Erythroblast (primary cell): Measurements from ENCODE around the gene LCA5L.
"Not testable (repeated sequence)": the region's sequence is repeated elsewhere in the genome, so short reads cannot be mapped to it uniquely, and the experiment has no call there.

Experiments
- DNase-seq, 2 experiments: peaks; one replicate each; lab custom pipeline; 2025; lab: John Stamatoyannopoulos, UW
- GATA1 ChIP-seq: IDR thresholded peaks from 2 replicates; pipeline ENCODE4 v1.6.1; 2011; ENCODE audit warnings: low read depth, mild to moderate bottlenecking, control low read depth, low read length, moderate library complexity
- POLR2A ChIP-seq: IDR thresholded peaks from 2 replicates; pipeline ENCODE4 v1.6.1; 2011; ENCODE audit warnings: mild to moderate bottlenecking, low read length

Gene LCA5L

DNA sequence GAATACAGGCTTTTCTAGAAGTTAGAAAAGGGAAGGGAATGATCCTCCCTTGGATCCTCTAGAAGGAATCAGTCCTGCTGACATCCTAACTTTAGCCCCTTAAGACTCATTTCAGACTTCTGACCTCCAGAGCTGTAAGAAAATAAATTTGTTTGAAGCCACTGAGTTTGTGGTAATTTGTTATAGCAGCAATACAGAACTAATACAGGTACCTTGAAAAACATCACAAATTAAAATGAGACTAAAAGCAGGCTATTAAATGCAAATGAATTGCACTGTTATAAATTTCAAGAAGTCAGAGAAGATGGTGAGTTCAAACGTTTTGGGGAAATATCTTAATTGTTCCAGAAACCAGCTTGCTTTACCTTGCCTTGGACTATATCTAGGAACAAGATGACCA lies 6.3 kb downstream of the LCA5L start:
- TF ChIP-seq GATA1 (no peak), POLR2A (no peak)
- no peak for DNase-seq

DNA sequence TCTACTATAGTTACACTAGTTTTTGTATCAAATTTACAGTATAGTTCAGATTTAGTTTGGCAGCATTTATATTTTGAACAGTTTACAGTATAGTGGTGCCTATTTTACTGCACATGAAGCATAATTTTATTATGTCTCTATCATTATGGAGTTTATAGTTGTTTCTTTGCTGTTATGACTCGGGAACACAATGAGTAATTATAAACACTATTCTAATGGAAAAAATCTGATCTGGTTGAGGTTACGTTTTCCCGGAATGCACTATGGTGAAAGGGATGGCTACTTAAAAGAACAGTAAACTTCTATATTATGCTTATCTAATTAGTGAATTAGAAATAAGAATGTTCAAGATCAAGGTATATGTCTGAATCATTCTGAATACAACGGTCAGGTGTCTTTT lies 10.6 kb downstream of the LCA5L start:
- no peak for DNase-seq
- TF ChIP-seq POLR2A (no peak), GATA1 (no peak)

DNA sequence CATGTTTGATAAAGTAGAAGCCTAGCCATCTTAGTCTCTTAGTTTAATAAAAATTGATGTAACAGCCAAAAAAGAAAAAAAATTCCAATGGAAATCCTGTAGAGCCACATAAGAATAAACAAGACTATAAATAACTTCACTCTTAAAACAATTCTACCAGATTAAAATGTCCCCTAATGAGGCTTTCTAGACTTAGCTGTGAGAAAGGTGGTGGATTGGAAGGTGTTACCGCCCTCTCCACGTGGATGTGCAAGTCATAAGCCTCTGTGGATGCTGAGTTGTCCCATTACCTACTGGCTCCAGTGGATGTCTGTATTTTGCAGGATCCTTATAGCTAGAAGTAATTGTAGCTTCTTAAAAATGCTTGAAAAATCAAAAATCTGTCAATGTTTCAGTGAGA lies 14.6 kb downstream of the LCA5L start:
- no peak for TF ChIP-seq POLR2A
- TF ChIP-seq GATA1 = no peak
- no peak for DNase-seq

DNA sequence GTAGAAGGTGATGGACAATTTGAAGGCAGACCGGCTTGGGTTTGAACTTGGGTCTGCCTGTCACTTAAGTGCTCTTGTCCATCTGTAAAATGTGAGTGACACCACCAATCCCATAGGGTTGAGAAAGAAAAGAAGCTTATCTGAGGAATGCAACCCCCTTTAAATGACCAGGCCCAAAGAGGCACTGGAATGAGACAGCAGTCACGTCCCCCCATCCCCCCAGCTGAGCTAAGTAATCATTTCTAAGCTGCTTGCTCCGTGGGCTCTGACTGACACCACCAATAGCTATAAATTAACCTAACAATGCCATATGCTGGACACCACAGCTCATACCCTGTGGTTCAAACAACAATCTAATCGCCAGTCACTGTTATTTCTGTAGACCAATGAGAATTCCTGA lies 15.1 kb downstream of the LCA5L start:
- no peak for DNase-seq
- TF ChIP-seq GATA1 = no peak
- TF ChIP-seq POLR2A = no peak

DNA sequence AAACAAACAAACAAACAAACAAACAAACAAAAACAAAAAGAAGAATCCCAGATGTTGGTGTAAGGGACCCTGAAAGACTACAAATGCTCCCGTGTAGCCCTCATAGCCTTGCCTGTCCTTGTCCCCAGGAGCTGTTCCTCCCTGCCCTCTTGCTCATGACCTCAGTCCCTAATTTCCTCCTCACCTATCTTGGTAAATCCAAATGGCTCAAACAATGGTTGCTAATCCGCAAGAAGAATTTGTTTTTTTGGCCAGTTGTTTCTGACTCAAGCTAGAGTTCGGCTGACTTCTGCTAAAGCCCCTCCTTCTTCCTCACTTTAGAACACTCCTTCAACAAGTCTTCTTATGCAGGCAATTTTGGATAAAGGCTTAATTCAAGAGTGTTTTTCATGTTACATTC lies 15.6 kb downstream of the LCA5L start:
- DNase-seq = no peak
- no peak for TF ChIP-seq GATA1
- TF ChIP-seq POLR2A = no peak

DNA sequence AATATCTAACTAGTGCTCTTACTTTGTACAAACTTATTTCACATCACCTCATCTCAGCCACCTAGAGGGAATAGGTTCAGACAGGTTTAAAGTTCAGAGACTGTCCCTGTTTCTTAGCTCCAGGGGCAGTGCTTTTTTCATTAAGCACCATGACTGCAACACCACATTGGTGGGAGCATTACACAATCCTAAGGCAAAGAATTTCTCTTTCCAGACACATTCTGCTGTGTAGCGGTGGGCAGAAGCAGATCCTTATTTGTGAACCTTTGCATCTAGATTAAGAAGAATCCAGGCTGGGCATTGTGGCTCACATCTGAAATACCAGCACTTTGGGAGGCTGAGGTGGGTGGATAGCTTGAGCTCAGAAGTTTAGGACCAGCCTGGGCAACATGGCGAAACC lies 16.1 kb downstream of the LCA5L start:
- no peak for DNase-seq

DNA sequence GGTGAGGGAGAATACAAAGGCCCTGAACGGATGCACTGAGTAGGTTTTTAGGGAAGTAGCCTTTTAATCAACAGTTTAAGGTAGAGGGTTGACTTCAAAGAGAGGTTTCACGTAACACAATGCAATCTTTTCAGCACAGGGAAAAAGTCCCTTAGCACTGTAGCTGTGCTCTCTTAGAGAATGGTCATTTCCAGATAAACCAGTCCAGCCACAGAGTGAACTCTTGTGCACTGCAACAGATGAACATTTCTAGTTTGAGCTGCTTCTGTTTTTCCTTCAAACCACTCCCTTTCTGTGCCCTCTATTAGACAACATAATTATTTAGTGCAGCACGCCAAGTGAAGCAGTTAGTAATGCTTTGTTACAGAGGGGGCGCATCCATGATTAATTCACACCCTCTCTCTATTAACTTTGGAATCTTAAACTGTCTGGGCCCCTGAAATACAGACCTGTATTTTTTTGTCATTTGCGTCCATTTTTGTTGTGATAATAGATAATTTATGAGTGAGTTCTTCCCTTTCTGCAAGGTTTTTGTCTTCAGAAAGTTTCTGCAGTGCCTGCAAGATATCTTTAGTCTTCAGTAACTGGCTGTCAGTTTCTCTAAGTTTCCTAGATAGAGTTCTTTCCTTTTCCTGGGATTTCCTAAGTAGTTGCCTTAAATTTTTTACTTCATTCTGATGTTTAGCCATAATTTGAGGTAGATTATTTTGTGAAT lies 22.9 kb downstream of the LCA5L start:
- TF ChIP-seq POLR2A (no peak), GATA1 (no peak)

More for the DNA sequence above, 16.1 kb downstream of the LCA5L start:
- TF ChIP-seq POLR2A = no peak
- TF ChIP-seq GATA1 = no peak

DNA sequence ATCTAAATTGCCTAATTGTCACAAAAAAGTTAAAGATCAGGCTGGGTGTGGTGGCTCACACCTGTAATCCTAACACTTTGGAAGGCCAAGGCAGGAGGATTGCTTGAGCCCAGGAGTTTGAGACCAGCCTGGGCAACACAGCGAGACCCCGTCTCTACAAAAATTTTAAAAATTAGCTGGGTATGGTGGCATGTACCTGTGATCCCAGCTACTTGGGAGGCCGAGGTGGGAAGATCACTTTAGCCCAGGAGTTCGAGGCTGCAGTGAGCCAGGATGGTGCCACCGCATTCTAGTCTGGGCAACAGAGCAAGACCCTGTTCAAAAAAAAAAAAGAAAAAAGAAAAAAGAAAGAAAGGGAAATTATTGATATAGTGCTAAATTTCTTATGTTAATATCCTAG lies 26.4 kb downstream of the LCA5L start:
- not testable (repeated sequence) for DNase-seq

More for the DNA sequence above, 22.9 kb downstream of the LCA5L start:
- peak; percentile 7 to 14 for DNase-seq

DNA sequence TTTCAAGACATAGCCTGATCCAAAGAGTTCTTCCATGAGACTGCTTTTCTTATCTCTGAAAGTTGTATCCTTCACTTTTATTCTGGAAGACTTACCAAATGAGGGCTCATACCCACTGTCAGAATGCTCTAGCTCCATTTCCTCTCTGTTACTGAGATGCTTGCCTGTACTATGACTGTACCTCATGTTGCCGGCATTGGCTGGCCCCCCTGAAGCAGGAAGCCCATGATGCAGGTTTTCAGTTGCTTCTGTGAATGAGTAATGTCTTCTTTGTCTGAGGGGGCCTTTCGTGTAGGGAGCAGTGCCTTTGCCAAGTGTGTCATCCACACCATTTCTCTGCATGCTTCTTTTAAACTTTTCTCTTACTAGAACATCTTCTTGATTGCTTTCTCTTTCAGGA lies 39.5 kb downstream of the LCA5L start:
- TF ChIP-seq POLR2A (no peak), GATA1 (no peak)
- DNase-seq = no peak

DNA sequence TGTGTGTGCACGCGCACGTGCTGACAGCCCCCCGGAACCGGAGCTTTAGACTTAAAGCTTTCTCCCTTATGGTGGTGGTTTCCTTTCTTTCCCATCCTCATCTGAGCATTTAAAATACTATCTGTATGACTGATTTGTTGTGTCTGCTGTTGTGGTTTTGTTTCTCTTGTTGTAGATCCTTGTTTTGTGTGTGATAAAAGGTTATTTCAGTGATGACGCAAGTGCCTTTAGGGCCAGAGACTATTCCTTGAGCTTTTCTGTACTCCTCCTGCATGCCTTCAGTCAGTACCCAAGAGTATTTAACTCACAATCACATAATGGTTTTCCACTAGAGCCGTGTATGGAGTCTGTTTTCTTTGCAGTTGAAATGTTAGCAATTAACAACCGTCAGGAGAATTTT lies 45.4 kb downstream of the LCA5L start:
- no peak for DNase-seq
- no peak for TF ChIP-seq POLR2A

DNA sequence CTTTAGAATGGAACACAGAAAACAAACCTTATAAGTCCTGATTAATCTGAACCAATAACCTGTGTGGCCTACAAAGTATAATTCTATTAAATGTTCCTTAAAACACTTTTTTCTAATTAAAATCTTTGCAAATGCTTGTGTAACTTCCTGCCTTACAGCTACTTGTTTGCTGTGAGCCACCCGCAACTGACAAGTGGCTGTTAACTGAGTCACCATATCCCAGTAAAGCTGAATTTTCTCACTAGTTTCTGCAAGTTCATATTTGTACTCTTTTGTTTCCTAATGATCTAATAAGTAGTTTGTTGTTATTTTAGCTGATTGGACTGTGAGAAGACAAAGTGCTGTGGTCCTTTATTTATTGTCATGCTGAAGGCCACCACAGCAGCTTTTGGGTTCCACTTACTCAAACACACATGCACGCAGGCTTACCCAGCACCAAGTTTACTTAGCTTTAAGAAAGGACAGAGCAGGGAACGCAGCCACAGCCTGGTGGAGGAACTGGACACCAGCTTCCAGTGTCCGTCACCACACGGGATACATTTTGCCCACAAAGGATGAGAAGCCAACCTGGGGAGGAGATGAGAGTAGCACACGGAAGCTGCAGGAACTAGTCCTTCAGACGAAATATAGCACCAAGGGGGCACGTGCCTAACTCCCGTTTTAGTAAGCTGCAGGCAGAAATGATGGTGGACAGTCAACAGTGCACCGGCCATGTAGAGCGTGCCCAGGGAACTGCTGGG lies 47.8 kb downstream of the LCA5L start:
- DNase-seq = no peak
- no peak for TF ChIP-seq GATA1
- no peak for TF ChIP-seq POLR2A

DNA sequence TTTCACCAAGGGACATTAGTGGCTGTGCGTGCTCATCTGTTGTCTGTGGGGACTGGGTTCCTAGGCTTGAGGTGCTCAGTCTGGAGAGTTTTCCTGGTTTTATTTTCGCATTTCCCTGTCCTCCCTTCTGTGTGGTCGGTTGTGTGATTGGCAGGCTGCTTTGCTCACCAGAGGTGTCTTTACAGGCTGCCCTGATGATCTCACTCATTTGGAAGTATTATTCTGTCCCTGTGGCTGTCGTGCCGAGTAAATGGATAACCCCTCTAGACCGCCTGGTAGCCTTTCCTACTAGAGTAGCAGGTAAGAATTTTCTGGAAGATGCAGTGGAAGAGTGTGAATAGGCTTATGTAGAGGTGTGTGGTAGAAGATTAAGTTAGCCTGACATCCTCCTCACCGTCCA lies 52.6 kb downstream of the LCA5L start:
- TF ChIP-seq POLR2A = no peak
- TF ChIP-seq GATA1 = no peak
- no peak for DNase-seq

DNA sequence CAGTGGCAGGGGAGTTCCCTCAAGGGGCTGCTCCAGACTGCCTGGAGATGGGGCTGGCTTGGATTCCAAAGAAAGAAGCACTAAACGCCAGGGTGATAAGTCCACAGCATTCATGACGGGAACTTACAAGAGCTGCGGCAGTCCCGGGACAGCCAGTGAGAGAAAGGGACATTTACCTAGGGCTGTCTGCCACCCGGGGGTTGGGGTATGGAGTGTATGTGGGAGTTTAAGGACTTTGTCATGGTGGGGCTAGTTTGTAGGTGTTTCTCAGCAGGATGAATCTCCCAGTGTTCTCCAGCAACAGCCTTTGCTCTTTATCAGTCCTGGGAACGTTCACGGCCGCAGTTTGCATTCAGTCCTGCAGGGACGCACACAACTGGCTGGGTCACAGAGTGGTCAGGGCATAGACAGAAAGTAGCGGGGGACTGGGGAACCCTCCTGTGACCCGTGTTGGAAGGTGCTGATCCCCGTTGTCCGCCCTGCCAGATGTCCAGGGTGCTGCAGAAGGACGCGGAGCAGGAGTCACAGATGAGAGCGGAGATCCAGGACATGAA lies 55.3 kb downstream of the LCA5L start:
- DNase-seq = no peak
- TF ChIP-seq POLR2A = no peak
- TF ChIP-seq GATA1 = no peak

DNA sequence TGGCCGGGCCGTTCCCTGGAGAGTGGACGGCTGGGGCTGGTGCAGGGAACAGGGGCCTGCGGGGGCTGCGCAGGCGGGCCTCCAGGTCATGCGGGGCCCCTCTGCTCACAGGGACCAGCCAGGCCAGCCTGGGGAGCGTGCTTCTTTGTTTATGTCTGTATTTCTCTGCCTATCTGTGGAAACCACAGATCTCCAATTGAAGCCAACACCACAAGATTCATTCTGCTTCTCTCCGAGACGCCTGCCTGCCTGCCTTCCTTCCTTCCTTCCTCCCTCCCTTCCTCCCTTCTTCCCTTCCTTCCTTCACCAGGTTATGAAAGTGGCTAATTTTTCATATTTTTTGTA lies 56.8 kb downstream of the LCA5L start:
- no peak for TF ChIP-seq GATA1
- TF ChIP-seq POLR2A = no peak
- no peak for DNase-seq
